Esophagus muscularis mucosa (tissue), 3 donors: ENCODE measurements around the gene ENDOD1.

Source experiments
- EP300 ChIP-seq: sonication (generic); formaldehyde crosslinking; IDR thresholded peaks from one replicate; pipeline ENCODE4 v1.6.1; 2017; ENCODE audit warnings: antibody characterized with exemption
- POLR2A ChIP-seq: fragments of 450-650 bp; IDR thresholded peaks from one replicate; pipeline ENCODE4 v1.6.1; 2017; ENCODE audit warnings: antibody characterized with exemption, moderate library complexity, mild to moderate bottlenecking, low read depth
- POLR2AphosphoS5 ChIP-seq, 2 donors: sonication (generic); formaldehyde crosslinking; IDR thresholded peaks; one replicate each; pipeline ENCODE4 v1.6.1; 2017; ENCODE audit warnings: antibody characterized with exemption in 2 of 2

DNA sequence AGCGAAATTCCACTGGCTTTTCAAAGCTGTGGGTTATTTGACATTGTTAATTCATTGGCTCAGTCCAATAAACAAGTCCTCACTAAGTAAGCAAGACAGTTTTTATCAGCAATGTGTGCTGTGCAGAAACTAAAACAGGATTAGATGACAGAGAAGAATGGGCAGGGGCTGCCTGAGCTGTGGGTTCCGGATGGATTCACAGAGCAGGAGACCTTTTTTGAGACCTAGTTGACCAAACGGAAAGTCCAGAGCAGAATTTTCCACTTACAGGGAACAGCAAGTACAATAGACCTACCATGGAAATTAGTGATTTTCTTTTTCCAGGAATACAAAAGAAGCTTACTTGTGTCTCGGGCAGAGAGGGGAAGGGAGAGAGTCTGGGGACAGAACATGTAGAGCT, 45.6 kb upstream of the ENDOD1 start:
- TF ChIP-seq POLR2A (no peak), EP300 (no peak), POLR2AphosphoS5 (IDR thresholded peaks at IDR 0.05) (no peak)
